ENCODE results near the gene NANOS3. TPM values are rescaled to one million over a fixed set of nuclear protein-coding genes. Genes with fewer than 3 reads are reported as not detected.

NANOS3 gene
- total RNA-seq, 4 donors from 2014 or later = not detected

DNA sequence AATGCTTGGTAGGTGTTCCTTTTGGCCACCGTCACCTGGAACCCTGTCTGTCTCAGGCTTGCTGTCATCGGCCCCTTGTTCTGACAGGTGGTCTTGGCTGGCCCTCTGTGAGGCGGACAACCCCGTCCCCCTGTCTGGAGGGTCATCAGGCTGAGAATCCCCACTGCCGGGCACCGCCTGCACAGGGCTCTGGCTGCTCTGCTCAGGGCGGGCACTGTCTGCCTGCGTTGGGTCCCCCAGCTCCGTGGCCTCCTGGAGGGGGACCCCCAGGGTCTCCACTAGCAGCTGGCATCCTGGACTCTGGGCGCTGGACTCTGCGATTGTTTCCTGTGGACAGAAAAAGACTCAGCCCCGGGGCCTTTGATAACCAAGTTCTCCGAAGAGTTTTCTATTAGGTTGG, 13.2 kb downstream of the NANOS3 start:
- peaks cover 7 to 57% (median 30%) of the 10 kb centered on the region in 4 donors for H3K4me1 ChIP-seq
- in situ Hi-C loops (cut with MboI; ENCODE audit: low pct_ligation_motif_present in 1 of 4, low pct_unique_long_range_greater_than_20kb in 1 of 4, low sequenced_read_pairs in 3 of 4) = loop anchor here in 2 of 4 donors (10.0 to 25.0 kb wide), 2 partner anchors 165 to 172 kb away; partner anchors contain the start of genes MISP3 (in 1 of the 2) and PALM3 (in 1 of the 2)
- no peak overlapping the region for H3K4me3 ChIP-seq

DNA sequence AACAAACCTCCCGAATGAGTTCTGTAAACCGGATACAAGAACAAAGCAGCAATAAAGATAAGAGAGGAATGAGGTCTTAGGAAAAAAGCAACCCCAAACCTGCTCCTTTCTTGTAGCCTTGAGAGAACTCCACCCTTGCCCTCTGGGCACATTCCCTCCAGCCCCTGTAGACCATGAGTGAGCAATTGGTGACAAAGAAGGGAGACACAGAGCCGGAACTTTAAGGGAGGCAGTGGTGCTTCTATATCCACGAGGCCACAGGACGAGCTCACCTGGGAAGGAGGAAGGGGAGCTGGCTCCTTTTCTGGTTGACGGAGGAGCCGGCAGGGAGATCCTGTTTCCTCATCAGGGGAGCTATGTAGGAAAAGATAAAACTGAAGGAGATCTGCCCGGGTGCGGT, 15.9 kb downstream of the NANOS3 start:
- peak overlapping the region; percentile 69 to 78 (median 70) for H3K27ac ChIP-seq
- in situ Hi-C loops (cut with MboI; ENCODE audit: low pct_ligation_motif_present in 1 of 4, low pct_unique_long_range_greater_than_20kb in 1 of 4, low sequenced_read_pairs in 3 of 4) (loop anchor here in 2 of 4 donors (10.0 to 25.0 kb wide), 2 partner anchors 162 to 169 kb away; partner anchors contain the start of genes MISP3 (in 1 of the 2) and PALM3 (in 1 of the 2)), intact Hi-C loops (cut with DNase I; ENCODE audit: low total_unique reads) (no loop called here)
- H3K4me3 ChIP-seq = no peak overlapping the region
- H3K9me3 ChIP-seq = no peaks in the 10 kb centered on the region
- no peak for DNase-seq
- H3K36me3 ChIP-seq = no peaks in the 10 kb centered on the region
- whole genome bisulfite sequencing, 2 donors (ENCODE audit: low coverage in 1 of 2) = 52 to 74% methylated on average over 3 to 9 of the region's 9 CpGs
- H3K4me1 ChIP-seq = peaks cover 1 to 32% (median 19%) of the 10 kb centered on the region in 4 donors
- H3K27me3 ChIP-seq = no peaks in the 10 kb centered on the region
- TF ChIP-seq POLR2AphosphoS5 (IDR thresholded peaks at IDR 0.05) = no peak
- no peak for TF ChIP-seq EP300 (IDR thresholded peaks at IDR 0.05; ENCODE audit: low read depth)

More for the DNA sequence above, 13.2 kb downstream of the NANOS3 start:
- Histone ChIP-seq H3K27ac (no peak overlapping the region), H3K9me3 (no peaks in the 10 kb centered on the region), H3K36me3 (no peaks in the 10 kb centered on the region), H3K27me3 (no peaks in the 10 kb centered on the region)
- no peak for DNase-seq
- intact Hi-C loops (cut with DNase I; ENCODE audit: low total_unique reads) = no loop called here
- WGBS, 2 donors (ENCODE audit: low coverage in 1 of 2) = 93% methylated on average over 13 of the region's 13 CpGs; no CpG with 5 or more reads in 1 of the 2 donors
- TF ChIP-seq POLR2AphosphoS5 (IDR thresholded peaks at IDR 0.05) (no peak), EP300 (IDR thresholded peaks at IDR 0.05; ENCODE audit: low read depth) (no peak), POLR2A (IDR thresholded peaks at IDR 0.05) (no peak)
- TF ChIP-seq, protein P1, sequence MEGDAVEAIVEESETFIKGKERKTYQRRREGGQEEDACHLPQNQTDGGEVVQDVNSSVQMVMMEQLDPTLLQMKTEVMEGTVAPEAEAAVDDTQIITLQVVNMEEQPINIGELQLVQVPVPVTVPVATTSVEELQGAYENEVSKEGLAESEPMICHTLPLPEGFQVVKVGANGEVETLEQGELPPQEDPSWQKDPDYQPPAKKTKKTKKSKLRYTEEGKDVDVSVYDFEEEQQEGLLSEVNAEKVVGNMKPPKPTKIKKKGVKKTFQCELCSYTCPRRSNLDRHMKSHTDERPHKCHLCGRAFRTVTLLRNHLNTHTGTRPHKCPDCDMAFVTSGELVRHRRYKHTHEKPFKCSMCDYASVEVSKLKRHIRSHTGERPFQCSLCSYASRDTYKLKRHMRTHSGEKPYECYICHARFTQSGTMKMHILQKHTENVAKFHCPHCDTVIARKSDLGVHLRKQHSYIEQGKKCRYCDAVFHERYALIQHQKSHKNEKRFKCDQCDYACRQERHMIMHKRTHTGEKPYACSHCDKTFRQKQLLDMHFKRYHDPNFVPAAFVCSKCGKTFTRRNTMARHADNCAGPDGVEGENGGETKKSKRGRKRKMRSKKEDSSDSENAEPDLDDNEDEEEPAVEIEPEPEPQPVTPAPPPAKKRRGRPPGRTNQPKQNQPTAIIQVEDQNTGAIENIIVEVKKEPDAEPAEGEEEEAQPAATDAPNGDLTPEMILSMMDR (IDR thresholded peaks at IDR 0.05) = no peak

DNA sequence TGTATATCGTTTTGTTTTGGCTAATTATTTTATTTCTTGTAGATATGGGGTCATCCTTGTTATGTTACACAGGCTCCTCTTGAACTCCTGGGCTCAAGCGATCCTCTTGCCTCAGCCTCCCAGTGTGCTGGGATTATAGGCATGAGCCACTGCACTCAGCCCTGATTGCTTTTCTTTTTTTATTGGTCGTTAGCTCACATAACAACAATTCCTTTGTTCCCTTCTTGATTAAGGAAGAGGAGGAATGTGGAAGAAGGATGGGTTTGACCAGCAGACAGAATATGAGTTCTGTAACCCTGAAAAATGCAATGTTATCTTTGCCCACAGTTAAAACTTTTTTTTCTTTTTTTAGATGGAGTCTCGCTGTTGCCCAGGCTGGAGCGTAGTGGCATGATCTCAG, 17.6 kb downstream of the NANOS3 start:
- Histone ChIP-seq H3K36me3 (no peaks in the 10 kb centered on the region), H3K27ac (peak overlapping the region; percentile 15 to 69 (median 39)), H3K4me1 (peaks cover 0 to 30% (median 17%) of the 10 kb centered on the region in 4 donors), H3K9me3 (no peaks in the 10 kb centered on the region), H3K27me3 (no peaks in the 10 kb centered on the region), H3K4me3 (no peak overlapping the region)
- DNase-seq = no peak
- 51 to 53% methylated on average over 3 to 5 of the region's 5 CpGs for WGBS, 2 donors (ENCODE audit: low coverage in 1 of 2)
- intact Hi-C loops (cut with DNase I; ENCODE audit: low total_unique reads) (no loop called here), in situ Hi-C loops (cut with MboI; ENCODE audit: low pct_ligation_motif_present in 1 of 4, low pct_unique_long_range_greater_than_20kb in 1 of 4, low sequenced_read_pairs in 3 of 4) (loop anchor here in 2 of 4 donors (10.0 to 25.0 kb wide), 2 partner anchors 160 to 168 kb away; partner anchors contain the start of genes MISP3 (in 1 of the 2) and PALM3 (in 1 of the 2))
- TF ChIP-seq POLR2A (IDR thresholded peaks at IDR 0.05) (no peak), EP300 (IDR thresholded peaks at IDR 0.05; ENCODE audit: low read depth) (no peak), POLR2AphosphoS5 (IDR thresholded peaks at IDR 0.05) (no peak)
- TF ChIP-seq, protein P1 (IDR thresholded peaks at IDR 0.05) = no peak

DNA sequence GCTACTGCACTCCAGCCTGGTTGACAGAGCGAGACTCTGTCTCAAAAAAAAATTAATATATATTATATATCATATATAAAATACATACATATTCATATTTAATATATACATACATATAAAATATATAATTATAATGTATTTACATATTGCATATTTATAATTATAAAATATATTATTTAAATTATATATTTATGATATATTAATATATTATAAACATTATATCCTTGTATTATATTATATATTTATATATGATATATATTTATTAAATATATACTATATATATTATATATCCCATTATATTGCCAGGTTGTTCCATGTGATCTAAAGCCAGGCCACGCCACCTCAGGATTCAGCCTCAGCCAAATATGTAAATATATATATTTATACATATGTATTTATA, 19.3 kb downstream of the NANOS3 start:
- Histone ChIP-seq H3K27me3 (no peaks in the 10 kb centered on the region), H3K4me1 (peaks cover 0 to 34% (median 20%) of the 10 kb centered on the region in 4 donors), H3K9me3 (no peaks in the 10 kb centered on the region), H3K4me3 (no peak overlapping the region), H3K36me3 (no peaks in the 10 kb centered on the region), H3K27ac (no peak overlapping the region)
- WGBS, 2 donors (ENCODE audit: low coverage in 1 of 2) = 99 to 100% methylated on average over 2 of the region's 2 CpGs
- in situ Hi-C loops (cut with MboI; ENCODE audit: low pct_ligation_motif_present in 1 of 4, low pct_unique_long_range_greater_than_20kb in 1 of 4, low sequenced_read_pairs in 3 of 4) = loop anchor here in 2 of 4 donors (10.0 to 25.0 kb wide), 2 partner anchors 159 to 166 kb away; partner anchors contain the start of genes MISP3 (in 1 of the 2) and PALM3 (in 1 of the 2)
- DNase-seq = no peak
- intact Hi-C loops (cut with DNase I; ENCODE audit: low total_unique reads) = no loop called here
- TF ChIP-seq, protein P1 (IDR thresholded peaks at IDR 0.05) = no peak
- TF ChIP-seq EP300 (IDR thresholded peaks at IDR 0.05; ENCODE audit: low read depth) (no peak), POLR2AphosphoS5 (IDR thresholded peaks at IDR 0.05) (no peak)

Measured in transverse colon (tissue), 4 donors.